Effector memory CD4-positive, alpha-beta T cell (primary cell): ENCODE data around the gene ABCC4.

Experiments
- DNase-seq, 3 donors: peaks; one replicate each; pipeline ENCODE4 v3.0.0-alpha.2; 2020
- H3K27ac ChIP-seq: 2 replicates; pipeline ENCODE4 v1.7.0; 2013; ENCODE audit warnings: mild to moderate bottlenecking, low read length, moderate library complexity; ENCODE audit not compliant: insufficient read depth, poor library complexity, severe bottlenecking
- H3K27me3 ChIP-seq: replicated peaks from 2 replicates; pipeline ENCODE4 v1.7.0; 2013; ENCODE audit warnings: mild to moderate bottlenecking, low read length; ENCODE audit not compliant: insufficient read depth, control insufficient read depth, poor library complexity, severe bottlenecking
- H3K36me3 ChIP-seq: 2 replicates; pipeline ENCODE4 v1.7.0; 2013; ENCODE audit warnings: mild to moderate bottlenecking, low read length, moderate library complexity; ENCODE audit not compliant: control insufficient read depth, insufficient read depth
- H3K4me1 ChIP-seq: 2 replicates; pipeline ENCODE4 v1.7.0; 2013; ENCODE audit warnings: low read length, mild to moderate bottlenecking; ENCODE audit not compliant: control insufficient read depth, insufficient read depth, poor library complexity, severe bottlenecking
- H3K4me3 ChIP-seq: 2 replicates; pipeline ENCODE4 v1.7.0; 2013; ENCODE audit warnings: low read length, low read depth, mild to moderate bottlenecking; ENCODE audit not compliant: insufficient read depth, poor library complexity, severe bottlenecking
- H3K9me3 ChIP-seq: 2 replicates; pipeline ENCODE4 v1.7.0; 2013; ENCODE audit warnings: mild to moderate bottlenecking, low read length, moderate library complexity; ENCODE audit not compliant: control insufficient read depth

The ABCC4 gene

GRCh38 chr13:95260031-95260525, 41.2 kb downstream of the ABCC4 start:
- Histone ChIP-seq H3K4me3 (no peak overlapping the region), H3K9me3 (no peaks in the 10 kb centered on the region), H3K27ac (no peak overlapping the region), H3K27me3 (no peaks in the 10 kb centered on the region), H3K36me3 (no peaks in the 10 kb centered on the region), H3K4me1 (no peaks in the 10 kb centered on the region)
- no peak for DNase-seq

GRCh38 chr13:95258619-95259194, 42.5 kb downstream of the ABCC4 start:
- H3K27ac ChIP-seq: no peak overlapping the region
- no peaks in the 10 kb centered on the region for H3K27me3 ChIP-seq
- no peak for DNase-seq

DNA sequence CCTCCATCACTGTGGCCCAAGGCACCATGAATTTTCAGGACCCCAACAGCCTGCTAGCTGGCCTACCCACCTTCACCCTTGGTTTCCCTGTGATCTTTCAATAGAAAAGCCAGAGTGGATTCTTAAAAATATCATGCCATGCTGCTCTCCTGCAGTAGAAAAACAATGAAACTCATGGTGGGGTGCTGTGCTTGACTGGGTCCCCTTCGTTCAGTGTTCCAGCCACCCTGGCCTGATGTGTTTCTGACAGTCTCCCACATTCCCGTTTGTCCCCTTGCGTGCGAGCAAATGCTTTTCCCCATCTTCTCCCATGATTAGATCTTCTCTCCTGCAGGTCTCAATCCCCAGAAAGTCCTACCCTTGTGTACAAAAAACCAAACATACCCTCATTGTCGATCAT, 43.2 kb downstream of the ABCC4 start:
- Histone ChIP-seq H3K4me1 (no peaks in the 10 kb centered on the region), H3K36me3 (no peaks in the 10 kb centered on the region), H3K4me3 (no peak overlapping the region), H3K27me3 (no peaks in the 10 kb centered on the region), H3K9me3 (no peaks in the 10 kb centered on the region), H3K27ac (no peak overlapping the region)
- no peak for DNase-seq

More at GRCh38 chr13:95258619-95259194, 42.5 kb downstream of the ABCC4 start:
- no peaks in the 10 kb centered on the region for H3K9me3 ChIP-seq
- no peaks in the 10 kb centered on the region for H3K36me3 ChIP-seq
- no peaks in the 10 kb centered on the region for H3K4me1 ChIP-seq
- H3K4me3 ChIP-seq: no peak overlapping the region

DNA sequence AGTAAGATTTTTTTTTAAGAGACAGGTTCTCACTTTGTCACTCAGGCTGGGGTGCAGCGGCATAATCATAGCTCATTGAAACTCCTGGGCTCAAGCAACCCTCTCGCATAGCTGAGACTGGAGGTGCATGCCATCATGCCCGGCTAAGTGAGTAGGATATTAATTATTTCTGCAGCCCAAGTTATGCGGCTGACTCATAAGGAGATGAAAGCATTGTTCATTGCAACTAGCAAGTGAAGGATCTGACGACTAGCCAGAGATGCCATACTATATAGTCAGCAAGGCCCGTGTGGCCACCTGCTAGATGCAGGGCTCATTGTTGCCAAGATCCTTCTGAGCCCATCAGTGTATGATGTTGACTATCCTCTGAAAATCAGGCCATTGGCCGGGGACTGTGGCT, 45.2 kb downstream of the ABCC4 start:
- Histone ChIP-seq H3K4me3 (no peak overlapping the region), H3K27me3 (no peaks in the 10 kb centered on the region), H3K27ac (no peak overlapping the region), H3K9me3 (no peaks in the 10 kb centered on the region), H3K36me3 (no peaks in the 10 kb centered on the region), H3K4me1 (no peaks in the 10 kb centered on the region)
- DNase-seq: no peak

DNA sequence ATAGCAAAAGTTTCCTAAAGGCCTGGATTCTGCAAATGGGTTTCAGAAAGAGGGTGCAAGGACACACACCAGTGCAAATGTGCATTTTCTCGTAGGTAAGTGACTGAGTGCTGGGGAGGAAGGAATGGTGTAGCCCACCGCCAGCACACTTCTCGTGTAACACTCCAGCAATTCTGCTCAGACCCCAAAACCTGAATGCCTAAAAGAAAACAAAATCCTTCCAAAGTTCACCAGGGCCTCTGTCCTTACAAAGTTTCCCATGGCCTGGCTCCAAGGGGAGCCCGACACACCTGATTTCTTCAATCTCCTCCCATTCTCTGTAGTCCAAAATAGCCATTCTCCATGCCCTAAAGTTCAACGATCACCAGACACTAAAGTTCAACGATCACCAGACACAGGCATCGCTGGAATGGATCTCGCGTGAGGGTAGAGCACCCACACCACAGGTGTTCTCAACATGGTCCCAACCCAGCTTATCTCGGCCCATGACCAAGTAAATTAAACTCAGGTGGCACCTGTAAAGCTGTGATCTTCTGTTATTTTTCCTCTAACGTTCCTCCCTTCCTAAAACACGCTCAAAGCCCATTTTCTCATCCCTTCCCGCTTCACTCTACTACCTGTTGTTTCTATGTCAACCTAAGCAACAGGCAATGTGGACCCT, 46.0 kb downstream of the ABCC4 start:
- H3K27ac ChIP-seq: no peak overlapping the region
- H3K27me3 ChIP-seq: no peaks in the 10 kb centered on the region
- no peaks in the 10 kb centered on the region for H3K36me3 ChIP-seq
- no peak for DNase-seq
- H3K4me3 ChIP-seq: no peak overlapping the region
- H3K9me3 ChIP-seq: no peaks in the 10 kb centered on the region
- H3K4me1 ChIP-seq: no peaks in the 10 kb centered on the region

GRCh38 chr13:95254339-95254738, 46.9 kb downstream of the ABCC4 start:
- no peaks in the 10 kb centered on the region for H3K9me3 ChIP-seq
- H3K36me3 ChIP-seq: no peaks in the 10 kb centered on the region
- no peak overlapping the region for H3K27ac ChIP-seq
- DNase-seq: no peak
- H3K4me1 ChIP-seq: no peaks in the 10 kb centered on the region
- no peak overlapping the region for H3K4me3 ChIP-seq
- no peaks in the 10 kb centered on the region for H3K27me3 ChIP-seq

- H3K27me3 ChIP-seq: no peaks in the 10 kb centered on the region
- no peak overlapping the region for H3K4me3 ChIP-seq
- H3K4me1 ChIP-seq: no peaks in the 10 kb centered on the region
- H3K9me3 ChIP-seq: no peaks in the 10 kb centered on the region
- DNase-seq: no peak
- H3K36me3 ChIP-seq: no peaks in the 10 kb centered on the region
- no peak overlapping the region for H3K27ac ChIP-seq
These were observed 48.2 kb downstream of the ABCC4 start for GRCh38 chr13:95253033-95253432.

DNA sequence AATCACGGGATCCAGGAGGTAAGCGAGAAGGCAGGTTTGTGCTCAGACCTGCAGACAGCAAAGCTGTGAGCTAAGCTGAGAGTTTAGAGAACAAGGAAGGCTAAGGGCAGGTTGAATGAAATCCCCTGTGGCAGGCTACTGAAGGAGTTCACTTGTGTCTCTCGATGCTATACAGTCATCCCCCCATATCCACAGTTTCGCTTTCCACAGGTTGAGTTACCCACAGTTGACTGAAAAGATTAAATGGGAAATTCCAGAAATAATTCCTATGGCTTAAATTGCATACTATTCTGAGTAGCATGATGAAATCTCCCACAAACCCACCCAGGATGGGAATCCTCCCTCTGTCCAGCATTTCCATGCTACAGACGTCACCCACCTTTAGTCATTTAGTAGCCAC, 49.6 kb downstream of the ABCC4 start:
- no peak for DNase-seq
- H3K27ac ChIP-seq: no peak overlapping the region
- H3K4me3 ChIP-seq: no peak overlapping the region
- H3K4me1 ChIP-seq: no peaks in the 10 kb centered on the region
- H3K27me3 ChIP-seq: no peaks in the 10 kb centered on the region
- peaks cover 3% of the 10 kb centered on the region for H3K36me3 ChIP-seq
- H3K9me3 ChIP-seq: no peaks in the 10 kb centered on the region

DNA sequence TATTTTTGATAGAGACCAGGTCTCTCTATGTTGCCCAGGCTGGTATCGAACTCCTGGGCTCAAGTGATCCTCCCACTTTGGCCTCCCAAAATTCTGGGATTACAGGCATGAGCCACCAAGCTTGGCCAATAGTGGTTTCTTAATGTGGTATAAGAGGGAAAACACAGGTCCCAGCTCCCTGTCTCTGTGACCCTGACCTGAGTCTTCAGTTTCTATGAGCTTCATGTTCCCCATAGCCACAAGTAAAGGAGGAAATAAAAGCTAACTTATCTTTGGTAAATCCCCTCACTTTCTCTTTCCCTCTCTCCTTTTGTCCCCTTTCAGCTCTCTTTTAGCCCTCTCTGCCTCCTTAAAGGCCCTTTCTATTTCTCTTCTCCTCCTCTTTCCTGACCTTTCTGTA, 50.3 kb downstream of the ABCC4 start:
- no peaks in the 10 kb centered on the region for H3K4me1 ChIP-seq
- H3K27me3 ChIP-seq: no peaks in the 10 kb centered on the region
- H3K27ac ChIP-seq: no peak overlapping the region
- H3K9me3 ChIP-seq: no peaks in the 10 kb centered on the region
- no peak for DNase-seq
- H3K36me3 ChIP-seq: peaks cover 3% of the 10 kb centered on the region
- no peak overlapping the region for H3K4me3 ChIP-seq

- Histone ChIP-seq H3K36me3 (peaks cover 3% of the 10 kb centered on the region), H3K4me3 (no peak overlapping the region), H3K27me3 (no peaks in the 10 kb centered on the region), H3K27ac (no peak overlapping the region), H3K4me1 (no peaks in the 10 kb centered on the region), H3K9me3 (no peaks in the 10 kb centered on the region)
- DNase-seq: no peak
These were observed 52.3 kb downstream of the ABCC4 start for GRCh38 chr13:95248953-95249352.
